WTC11 (cell line): Measurements from ENCODE around the gene TIMM44. TPM values are rescaled to one million over a fixed set of nuclear protein-coding genes. Genes with fewer than 3 reads are reported as not detected.

Experiments used
- ATAC-seq: fragments of 200-7000 bp; cut with Tn5 transposase; 2 replicates; pipeline ENCODE4 v1.10.0; 2021; ENCODE audit warnings: mild to moderate bottlenecking, moderate library complexity
- CTCF ChIA-PET: fragments of 300-600 bp; sonication (Branson Sonifier 250); formaldehyde crosslinking; loops from one replicate; lab custom pipeline; 2021; ENCODE audit warnings: antibody characterized with exemption; lab: Charles Lee
- POLR2A ChIA-PET: fragments of 350-600 bp; sonication (Branson Sonifier 250); formaldehyde crosslinking; loops from one replicate; lab custom pipeline; 2021; ENCODE audit warnings: antibody characterized with exemption; lab: Charles Lee
- DNase-seq: peaks from one replicate; pipeline ENCODE4 v3.0.0; 2021; ENCODE audit warnings: low spot score
- H3K27ac Mint-ChIP-seq: 2 replicates; pipeline ENCODE4 v1.8.0; 2021; ENCODE audit warnings: mixed read lengths
- H3K27me3 Mint-ChIP-seq: 2 replicates; pipeline ENCODE4 v1.8.0; 2021; ENCODE audit warnings: low read depth, mild to moderate bottlenecking, moderate library complexity, mixed read lengths
- H3K36me3 Mint-ChIP-seq: 2 replicates; pipeline ENCODE4 v1.8.0; 2021; ENCODE audit warnings: mixed read lengths
- H3K4me1 Mint-ChIP-seq: 2 replicates; pipeline ENCODE4 v1.8.0; 2022; ENCODE audit warnings: mixed read lengths
- H3K4me3 Mint-ChIP-seq: 2 replicates; pipeline ENCODE4 v1.8.0; 2021; ENCODE audit warnings: mild to moderate bottlenecking, moderate library complexity, mixed read lengths
- H3K9me3 Mint-ChIP-seq: 2 replicates; pipeline ENCODE4 v1.8.0; 2021; ENCODE audit warnings: mixed read lengths
- AFF4 ChIP-seq: sonication (generic); formaldehyde crosslinking; IDR thresholded peaks from 2 replicates; pipeline ENCODE4 v1.8.1; 2023; ENCODE audit warnings: mild to moderate bottlenecking, missing genetic modification reagents, borderline replicate concordance
- AR ChIP-seq: fragments of 250-450 bp; sonication (Bioruptor Pico); IDR thresholded peaks from 2 replicates; pipeline ENCODE4 v1.9.0; 2021; ENCODE audit warnings: mild to moderate bottlenecking
- ATF2 ChIP-seq: sonication (generic); formaldehyde crosslinking; IDR thresholded peaks from 2 replicates; pipeline ENCODE4 v1.8.1; 2022; ENCODE audit warnings: low read depth, missing genetic modification reagents, borderline replicate concordance
- ELF4 ChIP-seq: sonication (generic); formaldehyde crosslinking; IDR thresholded peaks from 2 replicates; pipeline ENCODE4 v1.8.1; 2022; ENCODE audit warnings: low read depth, mild to moderate bottlenecking, moderate library complexity, missing genetic modification reagents
- ERG ChIP-seq: fragments of 250-450 bp; sonication (Bioruptor Pico); IDR thresholded peaks from 2 replicates; pipeline ENCODE4 v1.8.0; 2021; ENCODE audit warnings: mild to moderate bottlenecking
- FOXK1 ChIP-seq: sonication (generic); formaldehyde crosslinking; IDR thresholded peaks from 2 replicates; pipeline ENCODE4 v1.8.0; 2022; ENCODE audit warnings: mild to moderate bottlenecking, moderate library complexity, missing genetic modification reagents
- MYBL2 ChIP-seq: sonication (generic); formaldehyde crosslinking; IDR thresholded peaks from 2 replicates; pipeline ENCODE4 v1.8.1; 2023; ENCODE audit warnings: mild to moderate bottlenecking, moderate library complexity, missing genetic modification reagents
- NR1H2 ChIP-seq: sonication (generic); formaldehyde crosslinking; IDR thresholded peaks from 2 replicates; pipeline ENCODE4 v1.9.0; 2021; ENCODE audit warnings: mild to moderate bottlenecking, moderate library complexity, missing genetic modification reagents
- SP1 ChIP-seq: sonication (generic); formaldehyde crosslinking; conservative IDR thresholded peaks from 2 replicates; pipeline ENCODE4 v1.8.1; 2022; ENCODE audit warnings: missing genetic modification reagents
- TEAD1 ChIP-seq: sonication (generic); formaldehyde crosslinking; IDR thresholded peaks from 2 replicates; pipeline ENCODE4 v1.8.0; 2022; ENCODE audit warnings: mild to moderate bottlenecking, missing genetic modification reagents
- ZMAT4 ChIP-seq: fragments of 250-450 bp; sonication (Bioruptor Pico); IDR thresholded peaks from 2 replicates; pipeline ENCODE4 v1.9.0; 2021; ENCODE audit warnings: mild to moderate bottlenecking
- ZNF138 ChIP-seq: sonication (generic); formaldehyde crosslinking; conservative IDR thresholded peaks from 2 replicates; pipeline ENCODE4 v1.8.1; 2022; ENCODE audit warnings: mild to moderate bottlenecking, moderate library complexity, missing genetic modification reagents
- ZNF396 ChIP-seq: fragments of 250-450 bp; sonication (Bioruptor Pico); IDR thresholded peaks from 2 replicates; pipeline ENCODE4 v1.8.0; 2021; ENCODE audit warnings: mild to moderate bottlenecking, moderate library complexity, borderline replicate concordance
- ZNF532 ChIP-seq: fragments of 250-450 bp; sonication (Bioruptor Pico); IDR thresholded peaks from 2 replicates; pipeline ENCODE4 v1.9.0; 2021; ENCODE audit warnings: mild to moderate bottlenecking, borderline replicate concordance
- total RNA-seq: library from RNA; stranded (reverse); gene quantifications from 3 replicates; pipeline ENCODE4 v1.2.3, GENCODE V29; 2021

The TIMM44 gene
- total RNA-seq, 1 experiment from 2014 or later = 129 TPM

GRCh38 chr19:7977021-7977722 is 33.7 kb upstream of the TIMM44 start (continued):
- no peak for TF ChIP-seq AFF4
- TF ChIP-seq, all 79 proteins: peak for 0

GRCh38 chr19:7976461-7976860 is 33.0 kb upstream of the TIMM44 start:
- ATAC-seq = no peak
- POLR2A ChIA-PET = no interaction called here
- no peaks in the 10 kb centered on the region for H3K9me3 Mint-ChIP-seq

GRCh38 chr19:7975037-7975436 is 31.6 kb upstream of the TIMM44 start:
- Mint-ChIP-seq H3K4me3 (no peak overlapping the region), H3K27ac (no peak overlapping the region), H3K36me3 (peaks cover 30% of the 10 kb centered on the region), H3K27me3 (no peaks in the 10 kb centered on the region), H3K4me1 (peaks cover 10% of the 10 kb centered on the region), H3K9me3 (no peaks in the 10 kb centered on the region)
- ChIA-PET POLR2A (no interaction called here), CTCF (interaction anchor here (0.6 to 2.9 kb wide), 3 partner anchors 27 to 55 kb away, joined by 6 to 12 read pairs (median 8); partner anchors contain the start of genes SNAPC2 and TIMM44)
- DNase-seq (no peak), ATAC-seq (no peak)
- TF ChIP-seq ZNF396 (CRISPR knock-in tag) = no peak
- no peak for TF ChIP-seq FOXK1 (CRISPR knock-in tag)
- no peak for TF ChIP-seq AR (CRISPR knock-in tag)
- no peak for TF ChIP-seq NR1H2
- no peak for TF ChIP-seq ZMAT4 (CRISPR knock-in tag)
- no peak for TF ChIP-seq ATF2 (CRISPR knock-in tag)
- TF ChIP-seq ERG (CRISPR knock-in tag) = no peak
- TF ChIP-seq MYBL2 (CRISPR knock-in tag) = no peak
- TF ChIP-seq ZNF138 = no peak
- TF ChIP-seq SP1 (CRISPR knock-in tag) = no peak
- TF ChIP-seq ZNF532 (CRISPR knock-in tag) = no peak
- no peak for TF ChIP-seq TEAD1 (CRISPR knock-in tag)

More at GRCh38 chr19:7976461-7976860, 33.0 kb upstream of the TIMM44 start:
- H3K4me1 Mint-ChIP-seq = no peaks in the 10 kb centered on the region
- CTCF ChIA-PET = no interaction called here
- no peak overlapping the region for H3K27ac Mint-ChIP-seq
- H3K36me3 Mint-ChIP-seq = peaks cover 35% of the 10 kb centered on the region
- no peaks in the 10 kb centered on the region for H3K27me3 Mint-ChIP-seq
- DNase-seq = no peak
- no peak overlapping the region for H3K4me3 Mint-ChIP-seq
- TF ChIP-seq SP1 (CRISPR knock-in tag) (no peak), ELF4 (CRISPR knock-in tag) (no peak)
